ENCODE measurements around the gene ZNF516.

GRCh38 chr18:76433788-76434187 lies 61.3 kb downstream of the ZNF516 start:
- TF ChIP-seq CTCF (IDR thresholded peaks at IDR 0.05; ENCODE audit: insufficient read depth, low read length) (no peak), REST (IDR thresholded peaks at IDR 0.05; ENCODE audit: insufficient replicate concordance, low read depth) (no peak)
